Mesenchymal stem cell (in vitro differentiated cells and primary cell): ENCODE data around the gene SUGCT.
"Not testable (repeated sequence)": the region's sequence is repeated elsewhere in the genome, so short reads cannot be mapped to it uniquely, and the experiment has no call there.

Experiments
- DNase-seq: peaks from one replicate; pipeline ENCODE4 v3.0.0-alpha.2; 2013
- H2AFZ ChIP-seq: one replicate; pipeline ENCODE4 v1.6.1; 2013; ENCODE audit warnings: low read depth, mild to moderate bottlenecking, control low read depth, inconsistent platforms, low read length, moderate library complexity
- H2AK5ac ChIP-seq: 2 replicates; pipeline ENCODE4 v1.6.1; 2013; ENCODE audit warnings: low read length, moderate library complexity, mild to moderate bottlenecking, inconsistent platforms; ENCODE audit not compliant: severe bottlenecking
- H2BK120ac ChIP-seq: one replicate; pipeline ENCODE4 v1.6.1; 2013; ENCODE audit warnings: low read depth, mild to moderate bottlenecking, inconsistent platforms, low read length, moderate library complexity
- H2BK12ac ChIP-seq, 2 experiments: one replicate each; pipeline ENCODE4 v1.6.1; 2013; ENCODE audit warnings: inconsistent platforms in 2 of 2, low read length in 2 of 2, mild to moderate bottlenecking in 2 of 2, moderate library complexity in 2 of 2, control low read depth in 1 of 2
- H2BK15ac ChIP-seq: one replicate; pipeline ENCODE4 v1.6.1; 2013; ENCODE audit warnings: mild to moderate bottlenecking, low read depth, inconsistent platforms; ENCODE audit not compliant: poor library complexity, severe bottlenecking
- H2BK5ac ChIP-seq: 2 replicates; pipeline ENCODE4 v1.6.1; 2013; ENCODE audit warnings: low read depth, mild to moderate bottlenecking, low read length, control low read depth, inconsistent platforms; ENCODE audit not compliant: poor library complexity, severe bottlenecking
- H3K14ac ChIP-seq, 2 experiments: one replicate each; pipeline ENCODE4 v1.6.1; 2013; ENCODE audit warnings: inconsistent platforms in 2 of 2, low read length in 2 of 2, control low read depth in 1 of 2, mild to moderate bottlenecking in 1 of 2, moderate library complexity in 1 of 2
- H3K18ac ChIP-seq, 2 experiments: one replicate each; pipeline ENCODE4 v1.6.1; 2013; ENCODE audit warnings: inconsistent platforms in 2 of 2, low read length in 2 of 2, control low read depth in 1 of 2, low read depth in 1 of 2, mild to moderate bottlenecking in 1 of 2
- H3K23ac ChIP-seq, 2 experiments: one replicate each; pipeline ENCODE4 v1.6.1; 2013; ENCODE audit warnings: inconsistent platforms in 2 of 2, low read length in 2 of 2, mild to moderate bottlenecking in 2 of 2, moderate library complexity in 2 of 2, control low read depth in 1 of 2
- H3K27ac ChIP-seq: 2 replicates; pipeline ENCODE4 v1.5.1; 2013; ENCODE audit warnings: mild to moderate bottlenecking, moderate library complexity, low read length, control low read depth, inconsistent platforms; ENCODE audit not compliant: poor library complexity, severe bottlenecking
- H3K27me3 ChIP-seq, 2 experiments: 2 replicates each; pipeline versions ENCODE4 v1.6.1 to v1.7.0; 2013; ENCODE audit warnings: low read length in 2 of 2, mild to moderate bottlenecking in 2 of 2, moderate library complexity in 2 of 2, control low read depth in 1 of 2, inconsistent platforms in 1 of 2; ENCODE audit not compliant: control insufficient read depth in 1 of 2, insufficient read depth in 1 of 2
- H3K36me3 ChIP-seq, 2 experiments: 2 replicates each; pipeline versions ENCODE4 v1.6.1 to v1.7.0; 2013; ENCODE audit warnings: low read length in 2 of 2, control low read depth in 1 of 2, inconsistent platforms in 1 of 2, low read depth in 1 of 2, mild to moderate bottlenecking in 1 of 2; ENCODE audit not compliant: insufficient read depth in 2 of 2, control insufficient read depth in 1 of 2
- H3K4ac ChIP-seq, 2 experiments: one replicate each; pipeline ENCODE4 v1.6.1; 2013; ENCODE audit warnings: inconsistent platforms in 2 of 2, low read length in 2 of 2, mild to moderate bottlenecking in 2 of 2, moderate library complexity in 2 of 2, control low read depth in 1 of 2, low read depth in 1 of 2
- H3K4me1 ChIP-seq: 2 replicates; pipeline ENCODE4 v1.6.1; 2013; ENCODE audit warnings: low read depth, low read length, control low read depth; ENCODE audit not compliant: control insufficient read depth, insufficient read depth
- H3K4me2 ChIP-seq: 2 replicates; pipeline ENCODE4 v1.6.1; 2013; ENCODE audit warnings: low read length, mild to moderate bottlenecking, inconsistent platforms; ENCODE audit not compliant: poor library complexity, severe bottlenecking
- H3K4me3 ChIP-seq, 2 experiments: 2 replicates each; pipeline versions ENCODE4 v1.5.1 to v1.7.0; 2013; ENCODE audit warnings: low read length in 2 of 2, mild to moderate bottlenecking in 2 of 2, control low read depth in 1 of 2, low read depth in 1 of 2; ENCODE audit not compliant: insufficient read depth in 1 of 2
- H3K79me1 ChIP-seq: replicated peaks from 2 replicates; pipeline ENCODE4 v1.6.1; 2013; ENCODE audit warnings: mild to moderate bottlenecking, control low read depth, low read length, inconsistent platforms; ENCODE audit not compliant: poor library complexity, severe bottlenecking
- H3K9ac ChIP-seq: 2 replicates; pipeline ENCODE4 v1.7.0; 2013; ENCODE audit warnings: mild to moderate bottlenecking, low read length, moderate library complexity
- H3K9me3 ChIP-seq: 2 replicates; pipeline ENCODE4 v1.7.0; 2013; ENCODE audit warnings: mild to moderate bottlenecking, low read length; ENCODE audit not compliant: control insufficient read depth
- H4K8ac ChIP-seq: one replicate; pipeline ENCODE4 v1.6.1; 2013; ENCODE audit warnings: inconsistent platforms, mild to moderate bottlenecking, low read length, moderate library complexity
- H4K91ac ChIP-seq: one replicate; pipeline ENCODE4 v1.6.1; 2013; ENCODE audit warnings: mild to moderate bottlenecking, low read length, inconsistent platforms
- WGBS: methylation state at CpG from one replicate; pipeline ENCODE4 v1.1.7; 2013; ENCODE audit warnings: mixed read lengths; 5-methylcytosine and 5-hydroxymethylcytosine counted together

The SUGCT gene

DNA sequence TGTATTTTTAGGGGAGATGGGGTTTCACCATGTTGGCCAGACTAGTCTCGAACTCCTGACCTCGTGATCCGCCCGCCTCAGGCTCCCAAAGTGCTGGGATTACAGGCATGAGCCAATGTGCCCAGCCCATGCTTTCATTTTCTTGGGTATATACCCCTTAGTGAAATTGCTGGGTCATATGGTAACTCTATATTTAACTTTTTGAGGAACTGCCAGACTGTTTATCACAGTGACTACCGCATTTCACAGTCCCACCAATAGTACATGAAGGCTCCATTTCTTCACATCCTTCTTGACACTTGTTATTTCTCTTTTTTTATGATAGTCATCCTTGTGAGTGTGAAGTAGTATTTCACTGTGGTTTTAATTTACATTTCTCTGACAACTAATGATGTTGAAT, 134.0 kb downstream of the SUGCT start:
- H2AFZ ChIP-seq, DNase-seq, H2BK120ac ChIP-seq: not testable (repeated sequence)

DNA sequence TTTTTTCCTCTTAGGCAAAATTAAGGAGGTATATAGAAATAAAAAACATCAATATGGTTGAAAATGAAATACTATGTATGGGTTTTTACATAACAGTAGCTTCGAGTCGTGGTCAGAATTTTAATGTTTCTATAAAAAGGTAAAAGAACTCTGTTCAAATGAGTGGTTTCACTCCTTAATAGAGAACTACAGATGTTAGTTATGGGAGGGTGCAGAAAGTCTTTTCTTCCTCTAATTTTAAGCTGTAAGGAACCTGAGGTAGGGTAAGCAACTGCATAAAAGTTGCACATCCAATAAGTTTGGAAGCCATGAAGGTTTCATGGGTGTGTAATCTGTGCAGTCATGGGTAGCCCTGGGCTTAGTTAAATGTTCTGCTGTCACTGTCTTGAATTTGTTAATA, 141.3 kb downstream of the SUGCT start:
- Histone ChIP-seq H3K27ac (no peak overlapping the region), H2BK12ac (no peak overlapping the region), H3K9me3 (no peaks in the 10 kb centered on the region), H3K27me3 (no peaks in the 10 kb centered on the region), H3K14ac (no peak overlapping the region), H3K4ac (no peak overlapping the region), H2BK120ac (no peak overlapping the region), H3K79me1 (no peaks in the 10 kb centered on the region), H3K23ac (no peak overlapping the region), H4K8ac (no peak overlapping the region), H3K4me1 (no peaks in the 10 kb centered on the region), H4K91ac (no peak overlapping the region), H3K18ac (no peak overlapping the region), H3K9ac (no peak overlapping the region), H3K4me3 (no peak overlapping the region), H2BK15ac (no peak overlapping the region), H2BK5ac (no peak overlapping the region), H3K4me2 (no peak overlapping the region), H2AK5ac (no peak overlapping the region), H2AFZ (no peak overlapping the region), H3K36me3 (no peaks in the 10 kb centered on the region)
- WGBS: 96% methylated on average over 2 of the region's 2 CpGs
- DNase-seq: no peak

More for the DNA sequence above, 134.0 kb downstream of the SUGCT start:
- not testable (repeated sequence) for H4K8ac ChIP-seq, H3K36me3 ChIP-seq, H3K9me3 ChIP-seq, H3K9ac ChIP-seq, H3K4me3 ChIP-seq, H3K4me1 ChIP-seq, H3K79me1 ChIP-seq, H2BK12ac ChIP-seq, H3K14ac ChIP-seq, H2BK15ac ChIP-seq, H3K4me2 ChIP-seq, H3K27ac ChIP-seq, H2AK5ac ChIP-seq, H3K18ac ChIP-seq, H4K91ac ChIP-seq, H3K4ac ChIP-seq, H3K27me3 ChIP-seq, H2BK5ac ChIP-seq, H3K23ac ChIP-seq
- WGBS: 100% methylated on average over 5 of the region's 5 CpGs

DNA sequence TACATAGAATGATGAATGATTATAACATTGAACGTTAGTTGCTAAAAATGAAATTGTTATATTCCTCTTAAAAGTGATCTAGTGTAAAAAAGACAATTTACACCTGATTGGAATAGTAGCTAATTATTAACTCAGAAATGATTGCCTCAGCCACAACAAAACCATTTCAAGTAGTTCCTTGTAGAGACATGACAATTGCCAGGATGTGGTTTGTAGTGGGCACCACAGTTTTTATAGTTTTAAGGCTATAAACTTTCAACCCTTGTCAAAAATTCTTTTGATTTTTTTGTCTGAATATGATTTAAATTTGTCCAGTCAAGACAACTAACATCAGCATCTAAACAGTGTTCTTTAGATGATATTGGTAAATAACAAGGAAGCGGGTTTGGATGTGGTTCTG, 145.2 kb downstream of the SUGCT start:
- Histone ChIP-seq H3K4ac (no peak overlapping the region), H3K23ac (no peak overlapping the region), H3K14ac (no peak overlapping the region), H2BK120ac (no peak overlapping the region), H2BK12ac (no peak overlapping the region), H3K4me3 (no peak overlapping the region), H2BK5ac (no peak overlapping the region), H3K9me3 (peaks cover 7% of the 10 kb centered on the region), H3K9ac (no peak overlapping the region), H4K91ac (no peak overlapping the region), H4K8ac (no peak overlapping the region), H3K4me2 (no peak overlapping the region), H3K27ac (no peak overlapping the region), H3K4me1 (peaks cover 2% of the 10 kb centered on the region), H3K79me1 (no peaks in the 10 kb centered on the region), H3K18ac (no peak overlapping the region), H2AK5ac (no peak overlapping the region), H2BK15ac (no peak overlapping the region), H3K27me3 (no peaks in the 10 kb centered on the region), H3K36me3 (no peaks in the 10 kb centered on the region), H2AFZ (no peak overlapping the region)
- DNase-seq: no peak
- WGBS: no CpG with 5 or more reads among the region's 2 CpGs

DNA sequence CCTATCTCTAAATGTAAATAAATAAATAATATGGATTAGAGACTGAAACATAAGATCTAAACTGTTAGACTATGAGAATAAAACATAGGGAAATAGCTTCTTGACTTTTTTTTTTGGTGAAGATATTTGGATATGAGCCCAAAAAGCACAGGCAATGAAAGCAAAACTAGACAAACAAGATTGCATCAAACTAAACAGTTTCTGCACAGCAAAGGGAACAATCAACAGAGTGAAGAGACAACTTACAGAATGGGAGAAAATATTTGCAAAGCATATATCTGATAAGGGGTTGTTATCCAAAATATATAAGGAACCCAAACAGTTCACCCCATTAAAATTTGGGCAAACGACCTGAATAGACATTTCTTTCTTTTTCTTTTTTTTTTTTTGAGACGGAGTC, 148.1 kb downstream of the SUGCT start:
- no peak overlapping the region for H2AFZ ChIP-seq
- H4K91ac ChIP-seq: no peak overlapping the region
- H3K4me2 ChIP-seq: no peak overlapping the region

More for the DNA sequence above, 148.1 kb downstream of the SUGCT start:
- H3K9ac ChIP-seq: no peak overlapping the region
- no peaks in the 10 kb centered on the region for H3K27me3 ChIP-seq
- H3K27ac ChIP-seq: no peak overlapping the region
- no peak overlapping the region for H3K4ac ChIP-seq
- H2BK15ac ChIP-seq: no peak overlapping the region
- H4K8ac ChIP-seq: no peak overlapping the region
- no peak overlapping the region for H3K14ac ChIP-seq
- H3K9me3 ChIP-seq: peaks cover 7% of the 10 kb centered on the region
- H2BK120ac ChIP-seq: no peak overlapping the region
- H2BK12ac ChIP-seq: no peak overlapping the region
- no peak overlapping the region for H2AK5ac ChIP-seq
- no peak overlapping the region for H3K23ac ChIP-seq
- no peak overlapping the region for H2BK5ac ChIP-seq
- peaks cover 2% of the 10 kb centered on the region for H3K4me1 ChIP-seq
- 71% methylated on average over 2 of the region's 2 CpGs for WGBS
- no peak overlapping the region for H3K4me3 ChIP-seq
- no peaks in the 10 kb centered on the region for H3K36me3 ChIP-seq
- H3K79me1 ChIP-seq: no peaks in the 10 kb centered on the region
- no peak overlapping the region for H3K18ac ChIP-seq
- no peak for DNase-seq
